LNCaP clone FGC (cell line): Measurements from ENCODE around the gene SLC6A19.
A peak's percentile ranks its signal among the peaks of the same experiment; 100 is the strongest.

ENCODE experiments used
- DNase-seq: peaks from one replicate; pipeline ENCODE4 v3.0.0-alpha.2; 2011; ENCODE audit warnings: low read depth
- H3K4me3 ChIP-seq: 2 replicates; pipeline ENCODE4 v1.5.1; 2011; ENCODE audit warnings: mild to moderate bottlenecking, low read depth, low read length, control low read depth
- CTCF ChIP-seq: IDR thresholded peaks from 2 replicates; pipeline ENCODE4 v1.5.1; 2012; ENCODE audit warnings: mild to moderate bottlenecking; ENCODE audit not compliant: control insufficient read depth, insufficient read depth; ENCODE audit errors: extremely low read depth

SLC6A19 gene

GRCh38 chr5:1206521-1207412 lies 5.4 kb downstream of the SLC6A19 start:
- TF ChIP-seq CTCF, result no peak
- no peak for DNase-seq
- H3K4me3 ChIP-seq, result no peak overlapping the region

- TF ChIP-seq CTCF, result no peak
- no peak for DNase-seq
- H3K4me3 ChIP-seq, result no peak overlapping the region
Measured at GRCh38 chr5:1207555-1207954, 6.2 kb downstream of the SLC6A19 start.

- TF ChIP-seq CTCF, result no peak
- DNase-seq, result no peak
- no peak overlapping the region for H3K4me3 ChIP-seq
Measured at GRCh38 chr5:1208221-1208742, 6.9 kb downstream of the SLC6A19 start.

GRCh38 chr5:1208743-1209488 lies 7.5 kb downstream of the SLC6A19 start:
- H3K4me3 ChIP-seq, result no peak overlapping the region
- TF ChIP-seq CTCF, result peak; percentile 69
- DNase-seq, result no peak

GRCh38 chr5:1209489-1209852 lies 8.1 kb downstream of the SLC6A19 start:
- no peak for TF ChIP-seq CTCF
- DNase-seq, result no peak
- no peak overlapping the region for H3K4me3 ChIP-seq

- TF ChIP-seq CTCF, result no peak
- no peak overlapping the region for H3K4me3 ChIP-seq
- no peak for DNase-seq
Measured at GRCh38 chr5:1209896-1210776, 8.7 kb downstream of the SLC6A19 start.
